Panc1 (cell line): Measurements from ENCODE around the gene ME2.

Experiments
- POLR2AphosphoS5 ChIP-seq: IDR thresholded peaks from 2 replicates; pipeline ENCODE4 v1.6.1; 2012; ENCODE audit warnings: mild to moderate bottlenecking, low read depth, low read length, moderate library complexity
- REST ChIP-seq, 2 experiments: IDR thresholded peaks; 2 replicates each; pipeline ENCODE4 v1.6.1; 2011 to 2012; ENCODE audit warnings: low read depth in 2 of 2, control low read depth in 1 of 2, low read length in 1 of 2, mild to moderate bottlenecking in 1 of 2, moderate library complexity in 1 of 2; ENCODE audit not compliant: insufficient read depth in 1 of 2
- TF ChIP-seq, protein P1 (sequence below): fragments of 450-650 bp; IDR thresholded peaks from 2 replicates; pipeline ENCODE4 v1.5.1; 2017; ENCODE audit warnings: mild to moderate bottlenecking

DNA sequence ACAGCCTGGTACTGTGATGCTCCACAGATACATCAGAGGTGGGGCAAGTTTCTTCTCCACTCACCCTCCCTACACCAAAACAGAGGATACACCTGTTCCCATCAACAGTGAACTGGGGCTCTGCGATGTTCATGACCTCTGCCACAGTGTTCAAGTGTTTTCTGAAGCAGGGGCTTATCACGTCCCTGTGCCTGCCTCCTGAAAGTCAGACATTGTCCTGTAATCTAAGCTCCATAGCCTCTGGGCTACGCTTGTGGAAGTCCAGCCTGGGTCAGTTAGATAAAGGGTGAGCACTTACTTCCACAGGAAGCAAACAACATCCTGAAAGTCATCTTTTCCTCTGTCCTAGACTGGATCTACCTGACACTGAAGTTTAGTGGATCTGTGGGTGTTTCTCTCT is 38.9 kb upstream of the ME2 start:
- TF ChIP-seq, protein P1, sequence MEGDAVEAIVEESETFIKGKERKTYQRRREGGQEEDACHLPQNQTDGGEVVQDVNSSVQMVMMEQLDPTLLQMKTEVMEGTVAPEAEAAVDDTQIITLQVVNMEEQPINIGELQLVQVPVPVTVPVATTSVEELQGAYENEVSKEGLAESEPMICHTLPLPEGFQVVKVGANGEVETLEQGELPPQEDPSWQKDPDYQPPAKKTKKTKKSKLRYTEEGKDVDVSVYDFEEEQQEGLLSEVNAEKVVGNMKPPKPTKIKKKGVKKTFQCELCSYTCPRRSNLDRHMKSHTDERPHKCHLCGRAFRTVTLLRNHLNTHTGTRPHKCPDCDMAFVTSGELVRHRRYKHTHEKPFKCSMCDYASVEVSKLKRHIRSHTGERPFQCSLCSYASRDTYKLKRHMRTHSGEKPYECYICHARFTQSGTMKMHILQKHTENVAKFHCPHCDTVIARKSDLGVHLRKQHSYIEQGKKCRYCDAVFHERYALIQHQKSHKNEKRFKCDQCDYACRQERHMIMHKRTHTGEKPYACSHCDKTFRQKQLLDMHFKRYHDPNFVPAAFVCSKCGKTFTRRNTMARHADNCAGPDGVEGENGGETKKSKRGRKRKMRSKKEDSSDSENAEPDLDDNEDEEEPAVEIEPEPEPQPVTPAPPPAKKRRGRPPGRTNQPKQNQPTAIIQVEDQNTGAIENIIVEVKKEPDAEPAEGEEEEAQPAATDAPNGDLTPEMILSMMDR = no peak
- TF ChIP-seq POLR2AphosphoS5 (no peak), REST (IDR thresholded peaks at IDR 0.05; ENCODE audit: insufficient read depth in 1 of 2, low read depth in 2 of 2, low read length in 1 of 2) (no peak)
